MM.1S (cell line): ENCODE measurements around the gene EHBP1.

ENCODE experiments used
- DNase-seq: peaks from one replicate; pipeline ENCODE4 v3.0.0-alpha.2; 2015
- H2AFZ ChIP-seq: fragments of 300-600 bp; sonication (generic); 2 replicates; pipeline ENCODE4 v1.6.0; 2016; ENCODE audit warnings: antibody characterized with exemption, low read length
- H3F3A ChIP-seq: fragments of 300-600 bp; sonication (generic); 2 replicates; pipeline ENCODE4 v1.6.1; 2016; ENCODE audit warnings: mild to moderate bottlenecking, antibody characterized with exemption, low read length, moderate library complexity, mixed read lengths; ENCODE audit not compliant: insufficient read depth
- H3K27ac ChIP-seq: fragments of 300-600 bp; sonication (generic); 2 replicates; pipeline ENCODE4 v1.5.1; 2016; ENCODE audit warnings: mild to moderate bottlenecking, low read length
- H3K27me3 ChIP-seq: fragments of 300-600 bp; sonication (generic); replicated peaks from 2 replicates; pipeline ENCODE4 v1.6.0; 2016; ENCODE audit warnings: low read length; ENCODE audit not compliant: insufficient read depth
- H3K36me3 ChIP-seq: fragments of 300-600 bp; sonication (generic); replicated peaks from 2 replicates; pipeline ENCODE4 v1.6.1; 2016; ENCODE audit warnings: mild to moderate bottlenecking, low read length, mixed read lengths; ENCODE audit not compliant: insufficient read depth
- H3K4me1 ChIP-seq: fragments of 300-600 bp; sonication (generic); 2 replicates; pipeline ENCODE4 v1.6.1; 2016; ENCODE audit warnings: low read length, mixed read lengths
- H3K4me2 ChIP-seq: fragments of 300-600 bp; sonication (generic); 2 replicates; pipeline ENCODE4 v1.6.0; 2016; ENCODE audit warnings: low read depth, low read length
- H3K4me3 ChIP-seq: fragments of 300-600 bp; sonication (generic); 2 replicates; pipeline ENCODE4 v1.5.1; 2016; ENCODE audit warnings: low read length, mixed read lengths
- H3K79me2 ChIP-seq: fragments of 300-600 bp; sonication (generic); 2 replicates; pipeline ENCODE4 v1.6.1; 2016; ENCODE audit warnings: mixed run types, low read length, mixed read lengths
- H3K9ac ChIP-seq: fragments of 300-600 bp; sonication (generic); 2 replicates; pipeline ENCODE4 v1.6.1; 2016; ENCODE audit warnings: low read length, mixed read lengths
- H3K9me2 ChIP-seq: fragments of 300-600 bp; sonication (generic); replicated peaks from 2 replicates; pipeline ENCODE4 v1.6.1; 2016; ENCODE audit warnings: mild to moderate bottlenecking, low read length, mixed read lengths; ENCODE audit not compliant: insufficient read depth
- H3K9me3 ChIP-seq: fragments of 300-600 bp; sonication (generic); replicated peaks from 2 replicates; pipeline ENCODE4 v1.6.1; 2016; ENCODE audit warnings: mild to moderate bottlenecking, low read length, mixed read lengths; ENCODE audit not compliant: insufficient read depth
- H4K20me1 ChIP-seq: fragments of 300-600 bp; sonication (generic); 2 replicates; pipeline ENCODE4 v1.6.1; 2016; ENCODE audit warnings: mild to moderate bottlenecking, low read length, moderate library complexity, mixed read lengths; ENCODE audit not compliant: insufficient read depth
- CTCF ChIP-seq: fragments of 300-600 bp; sonication (generic); IDR thresholded peaks from 2 replicates; pipeline ENCODE4 v1.5.1; 2016; ENCODE audit warnings: antibody characterized with exemption, low read length, mixed read lengths
- EZH2 ChIP-seq: fragments of 300-600 bp; sonication (generic); optimal IDR thresholded peaks from 2 replicates; pipeline ENCODE3; 2017; ENCODE audit warnings: low read depth, mild to moderate bottlenecking, antibody characterized with exemption, low read length, mixed read lengths
- EZH2phosphoT487 ChIP-seq: fragments of 300-600 bp; sonication (generic); IDR thresholded peaks from 2 replicates; pipeline ENCODE4 v1.6.1; 2018; ENCODE audit warnings: antibody characterized with exemption, low read length

The EHBP1 gene

GRCh38 chr2:63051042-63051794 lies 345.7 kb downstream of the EHBP1 start:
- Histone ChIP-seq H3K9ac (peak overlapping the region; percentile 85), H4K20me1 (no peaks in the 10 kb centered on the region), H3K4me2 (peak overlapping the region; percentile 97), H3K4me3 (peak overlapping the region; percentile 100), H3K36me3 (no peaks in the 10 kb centered on the region), H3K9me2 (no peaks in the 10 kb centered on the region), H3K27me3 (no peaks in the 10 kb centered on the region), H3K4me1 (no peaks in the 10 kb centered on the region), H2AFZ (peak overlapping the region; percentile 100), H3K9me3 (no peaks in the 10 kb centered on the region), H3K79me2 (no peaks in the 10 kb centered on the region), H3F3A (peaks cover 7% of the 10 kb centered on the region; the same call in 1 of the 2 replicates), H3K27ac (no peak overlapping the region)
- TF ChIP-seq EZH2phosphoT487 (no peak), CTCF (no peak), EZH2 (no peak)
- no peak for DNase-seq

- Histone ChIP-seq H3K27me3 (no peaks in the 10 kb centered on the region), H3K4me1 (no peaks in the 10 kb centered on the region), H3K79me2 (no peaks in the 10 kb centered on the region), H3K9me3 (no peaks in the 10 kb centered on the region), H4K20me1 (no peaks in the 10 kb centered on the region), H3F3A (peaks cover 7% of the 10 kb centered on the region; the same call in 1 of the 2 replicates), H3K9ac (no peak overlapping the region), H3K9me2 (no peaks in the 10 kb centered on the region), H2AFZ (no peak overlapping the region), H3K4me3 (no peak overlapping the region), H3K4me2 (peak overlapping the region; percentile 97; the same call in 1 of the 2 replicates), H3K27ac (no peak overlapping the region), H3K36me3 (no peaks in the 10 kb centered on the region)
- DNase-seq = no peak
- TF ChIP-seq EZH2phosphoT487 = no peak
- TF ChIP-seq CTCF = no peak
- TF ChIP-seq EZH2 = no peak
These were observed 346.4 kb downstream of the EHBP1 start for GRCh38 chr2:63051795-63052333.

GRCh38 chr2:63052411-63053080 lies 347.0 kb downstream of the EHBP1 start:
- Histone ChIP-seq H3K9me3 (no peaks in the 10 kb centered on the region), H3K27me3 (no peaks in the 10 kb centered on the region), H3K9me2 (no peaks in the 10 kb centered on the region), H3K4me2 (no peak overlapping the region), H3K9ac (no peak overlapping the region), H3K27ac (no peak overlapping the region), H3K79me2 (no peaks in the 10 kb centered on the region), H3K4me3 (no peak overlapping the region), H3F3A (peaks cover 7% of the 10 kb centered on the region; the same call in 1 of the 2 replicates), H2AFZ (no peak overlapping the region), H3K4me1 (no peaks in the 10 kb centered on the region), H4K20me1 (no peaks in the 10 kb centered on the region), H3K36me3 (no peaks in the 10 kb centered on the region)
- no peak for TF ChIP-seq CTCF
- TF ChIP-seq EZH2 = no peak
- TF ChIP-seq EZH2phosphoT487 = no peak
- DNase-seq = no peak
